Fibroblast of skin of left biceps (primary cell): ENCODE measurements around the gene PARD6A.

ENCODE experiments used
- DNase-seq, 2 experiments: peaks; one replicate each; pipeline ENCODE4 v3.0.0-alpha.2; 2013; ENCODE audit warnings: low read depth in 2 of 2

PARD6A gene

GRCh38 chr16:67660564-67661028 is at the start of gene PARD6A:
Gene PARD6A, plus strand, starts transcription at chr16:67660960. Its CDS starts 79 bp downstream, at chr16:67661039.
- DNase-seq: peak; percentile 88 to 91

GRCh38 chr16:67613808-67614207 is 47.0 kb upstream of the PARD6A start:
- DNase-seq: no peak

- no peak for DNase-seq
These were observed 32.5 kb upstream of the PARD6A start for GRCh38 chr16:67628216-67628615.

DNA sequence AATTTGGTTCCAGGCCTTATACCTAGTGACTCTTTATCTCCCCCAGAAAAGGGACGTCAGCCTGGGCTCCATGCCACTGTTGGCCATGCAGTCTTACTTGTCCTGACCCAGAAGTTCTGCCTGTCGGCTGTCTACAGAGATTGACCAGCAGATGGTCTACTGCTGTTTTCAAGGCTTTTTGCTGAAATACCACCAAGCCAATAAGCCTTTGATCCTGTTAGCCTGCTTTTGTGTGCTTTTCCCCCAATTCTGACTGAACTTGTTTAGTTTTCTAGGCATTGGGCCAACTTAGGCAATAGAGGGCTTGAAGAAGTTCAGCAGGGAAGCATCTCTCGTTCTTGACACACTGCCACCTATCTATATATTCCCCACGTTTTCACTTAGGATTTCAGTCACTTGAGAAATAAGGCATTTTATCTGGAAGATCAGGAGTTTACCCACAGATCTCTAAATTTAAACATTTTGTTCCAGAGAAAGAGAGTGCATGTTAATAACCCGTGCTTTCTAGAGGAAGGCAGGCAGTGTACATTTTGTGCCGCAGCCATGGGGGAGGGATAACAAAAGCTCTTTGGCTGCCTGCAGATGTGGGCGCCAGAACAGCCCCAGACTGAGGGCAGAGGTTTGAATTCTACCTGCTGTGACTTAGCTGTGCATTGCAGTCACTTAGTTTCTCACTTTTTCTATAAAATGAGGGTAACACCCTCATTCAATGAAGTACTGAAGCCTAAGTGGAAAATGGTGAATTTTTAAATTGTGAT is 28.2 kb upstream of the PARD6A start:
- DNase-seq: peak; percentile 24 to 25

DNA sequence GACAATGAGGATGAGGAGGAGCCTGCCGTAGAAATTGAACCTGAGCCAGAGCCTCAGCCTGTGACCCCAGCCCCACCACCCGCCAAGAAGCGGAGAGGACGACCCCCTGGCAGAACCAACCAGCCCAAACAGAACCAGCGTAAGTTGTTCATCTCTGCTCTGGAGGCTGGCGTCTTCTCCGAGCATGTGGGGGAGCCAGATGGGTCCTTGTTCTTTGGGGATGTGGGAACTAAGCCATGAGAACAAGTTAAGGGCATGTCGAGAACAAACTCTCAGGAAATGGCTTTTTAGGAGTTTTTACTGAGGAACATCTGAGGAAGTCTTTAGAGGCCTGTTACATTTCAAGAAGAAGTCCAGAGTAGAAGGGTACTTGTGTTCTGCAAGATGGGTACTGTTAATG is 24.0 kb upstream of the PARD6A start:
- no peak for DNase-seq

GRCh38 chr16:67637625-67638024 is 23.1 kb upstream of the PARD6A start:
- DNase-seq: no peak

GRCh38 chr16:67641779-67642708 is 18.7 kb upstream of the PARD6A start:
- no peak for DNase-seq

- no peak for DNase-seq
These were observed 16.7 kb upstream of the PARD6A start for GRCh38 chr16:67644038-67644437.

DNA sequence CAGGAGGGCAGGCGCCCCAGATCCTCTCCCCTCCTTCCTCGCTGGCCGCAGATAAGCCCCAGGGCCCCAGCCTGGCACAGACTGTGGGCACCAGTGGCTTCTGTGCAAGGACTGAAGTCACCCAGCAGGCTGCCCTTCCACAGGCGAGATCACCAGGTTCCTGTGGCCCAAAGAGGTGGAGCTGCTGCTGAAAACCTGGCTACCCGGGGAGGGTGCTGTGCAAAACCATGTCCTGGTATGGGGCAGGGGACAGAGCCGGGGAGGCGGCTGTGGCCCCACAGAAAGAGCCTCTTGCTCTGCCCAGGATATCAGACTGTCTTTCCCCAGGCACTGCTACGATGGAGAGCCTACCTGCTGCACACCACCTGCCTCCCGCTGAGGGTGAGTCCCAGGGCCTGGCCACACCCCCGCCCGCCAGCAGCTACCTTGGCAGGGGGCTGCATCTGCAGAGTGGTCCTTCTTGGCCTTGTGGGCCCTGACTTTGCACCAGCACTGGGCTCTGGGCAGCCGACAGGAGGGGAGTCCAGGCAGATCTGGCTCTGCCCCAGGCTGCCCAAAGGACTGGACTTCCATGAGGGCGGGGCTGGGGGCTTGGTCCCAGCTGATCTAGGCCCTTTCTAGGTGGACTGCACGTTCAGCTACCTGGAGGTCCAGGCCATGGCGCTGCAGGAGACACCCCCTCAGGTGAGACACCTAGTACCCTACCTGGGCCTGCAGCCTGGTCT is 15.2 kb upstream of the PARD6A start:
- no peak for DNase-seq

DNA sequence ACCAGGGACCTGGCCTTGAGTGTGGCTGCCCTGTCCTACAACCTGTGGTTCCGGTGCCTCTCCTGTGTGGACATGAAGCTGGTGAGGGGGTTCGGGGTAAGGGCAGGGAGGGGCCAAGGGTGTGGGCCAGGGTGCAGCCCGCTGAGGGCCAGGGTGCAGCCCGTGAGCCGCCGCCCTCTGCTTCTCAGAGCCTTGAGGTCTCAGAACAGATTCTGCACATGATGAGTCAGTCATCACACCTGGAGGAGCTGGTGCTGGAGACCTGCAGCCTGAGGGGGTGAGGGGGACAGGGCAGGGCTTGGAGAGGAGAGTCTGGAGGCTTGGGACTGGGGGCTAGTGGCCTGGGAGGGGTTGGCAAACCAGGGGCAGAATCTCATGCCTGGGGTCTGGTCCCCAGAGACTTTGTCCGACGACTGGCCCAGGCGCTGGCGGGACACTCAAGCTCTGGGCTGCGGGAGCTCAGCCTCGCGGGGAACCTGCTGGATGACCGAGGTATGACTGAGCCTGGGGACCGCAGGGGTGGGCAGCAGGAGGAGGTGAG is 13.6 kb upstream of the PARD6A start:
- DNase-seq: no peak

DNA sequence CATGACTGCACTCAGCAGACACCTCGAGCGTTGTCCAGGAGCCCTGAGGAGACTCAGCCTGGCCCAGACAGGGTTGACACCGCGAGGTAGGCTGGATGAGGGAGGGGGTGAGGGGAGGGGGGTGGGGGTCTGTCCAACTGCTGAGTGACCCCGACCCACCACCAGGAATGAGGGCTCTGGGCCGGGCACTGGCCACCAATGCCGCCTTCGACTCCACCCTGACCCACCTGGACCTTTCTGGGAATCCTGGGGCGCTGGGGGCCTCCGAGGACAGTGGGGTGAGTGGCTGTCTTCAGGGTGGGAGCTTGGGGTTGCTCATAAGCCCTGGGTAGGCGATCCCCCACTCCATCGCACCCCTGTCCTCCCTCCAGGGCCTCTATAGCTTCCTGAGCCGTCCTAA is 13.1 kb upstream of the PARD6A start:
- no peak for DNase-seq

- no peak for DNase-seq
These were observed 12.5 kb upstream of the PARD6A start for GRCh38 chr16:67648088-67648763.

DNA sequence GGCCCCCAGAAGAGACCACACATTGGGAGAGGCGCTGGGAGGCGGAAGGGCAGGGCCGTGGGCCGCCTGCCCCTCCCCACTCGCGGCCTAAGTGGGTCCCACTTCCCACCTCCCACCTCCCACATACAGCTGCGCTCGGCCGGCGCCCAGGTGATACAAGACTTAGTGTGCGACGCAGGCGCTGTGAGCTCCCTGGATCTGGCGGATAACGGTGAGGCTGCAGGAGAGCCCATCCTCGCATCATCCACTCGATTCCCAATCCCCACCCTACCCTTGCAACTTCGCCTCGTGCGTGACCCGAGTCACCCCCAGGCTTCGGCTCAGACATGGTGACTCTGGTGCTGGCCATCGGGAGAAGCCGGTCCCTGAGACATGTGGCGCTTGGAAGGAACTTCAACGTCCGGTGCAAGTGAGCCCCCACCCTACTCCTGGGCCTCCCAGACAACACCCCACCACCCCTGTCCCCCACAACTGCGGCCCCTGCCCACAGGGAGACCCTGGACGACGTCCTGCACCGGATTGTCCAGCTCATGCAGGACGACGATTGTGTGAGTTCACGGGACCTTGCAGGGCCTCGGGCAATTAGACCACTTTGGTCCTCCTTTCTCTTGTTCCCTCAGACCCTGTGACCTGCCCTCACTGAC is 11.9 kb upstream of the PARD6A start:
- DNase-seq: no peak

DNA sequence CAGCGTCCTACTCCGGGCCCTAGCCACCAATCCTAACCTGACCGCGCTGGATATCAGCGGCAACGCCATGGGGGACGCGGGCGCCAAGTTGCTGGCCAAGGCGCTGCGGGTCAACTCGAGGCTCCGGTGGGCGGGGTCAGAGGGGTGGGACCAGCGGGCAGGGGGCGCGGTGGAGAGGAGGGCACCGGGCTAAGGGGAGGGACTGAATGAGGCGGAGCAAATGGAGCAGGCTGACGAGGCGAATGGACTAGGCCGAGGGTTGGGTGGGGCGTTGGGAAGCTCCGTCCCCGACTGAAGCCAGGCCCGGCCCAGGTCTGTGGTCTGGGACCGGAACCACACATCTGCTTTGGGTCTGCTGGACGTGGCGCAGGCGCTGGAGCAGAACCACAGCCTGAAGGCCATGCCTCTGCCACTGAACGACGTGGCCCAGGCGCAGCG is 11.2 kb upstream of the PARD6A start:
- DNase-seq: no peak

DNA sequence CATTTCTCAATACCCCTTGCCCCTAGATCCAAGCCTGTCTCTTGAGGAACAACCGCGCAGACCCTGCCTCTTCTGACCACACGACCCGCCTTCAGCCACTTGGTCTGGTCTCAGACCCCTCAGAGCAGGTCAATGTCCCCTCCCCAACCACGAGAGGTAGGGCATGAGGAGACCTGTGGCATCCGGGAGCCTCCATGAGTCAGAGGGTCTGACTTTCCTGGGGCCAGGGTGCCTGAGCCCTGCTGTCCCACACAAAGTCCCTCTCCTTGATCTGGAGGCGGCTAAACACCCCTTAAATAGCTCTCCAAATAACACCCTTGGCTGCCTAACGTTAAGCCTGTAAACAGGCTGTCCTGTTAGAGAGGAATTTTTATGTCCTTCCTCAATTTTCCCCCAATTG is 10.7 kb upstream of the PARD6A start:
- no peak for DNase-seq

- DNase-seq: no peak
These were observed 9.7 kb upstream of the PARD6A start for GRCh38 chr16:67651039-67651438.

- no peak for DNase-seq
These were observed 8.9 kb upstream of the PARD6A start for GRCh38 chr16:67651847-67652246.

- no peak for DNase-seq
These were observed 8.1 kb upstream of the PARD6A start for GRCh38 chr16:67652578-67653127.

DNA sequence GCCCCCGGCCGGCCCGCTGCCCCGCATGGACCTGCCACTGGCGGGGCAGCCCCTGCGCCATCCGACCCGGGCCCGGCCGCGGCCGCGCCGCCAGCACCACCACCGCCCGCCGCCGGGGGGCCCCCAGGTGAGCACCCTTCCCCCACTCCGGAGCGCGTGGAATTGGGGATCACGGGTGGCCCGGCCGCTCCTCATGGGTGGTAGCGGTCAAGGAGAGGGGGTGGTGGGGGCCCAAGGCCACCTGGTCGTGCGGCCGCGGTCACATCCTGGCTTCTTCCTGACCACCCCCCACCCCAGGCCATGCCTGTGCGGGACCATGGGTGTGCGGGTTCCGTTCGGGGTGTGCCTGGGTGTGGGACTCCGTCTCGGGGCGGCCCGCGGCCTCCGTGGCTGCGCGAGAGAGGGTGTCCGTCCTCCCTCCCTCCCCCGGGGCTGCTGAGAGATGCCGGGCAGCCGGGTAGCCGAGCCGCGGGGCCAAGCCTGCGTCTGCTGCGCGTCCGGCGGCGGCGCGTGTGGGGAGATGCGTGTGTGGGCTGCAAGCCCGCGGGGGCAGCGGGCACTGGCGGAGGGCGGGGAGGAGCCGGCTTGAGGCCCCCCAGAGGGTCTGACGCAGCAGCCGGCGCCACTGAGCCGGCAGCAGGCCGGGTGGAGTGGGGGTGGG is 7.5 kb upstream of the PARD6A start:
- DNase-seq: no peak
